Caco-2 (cell line): Measurements from ENCODE around the gene TENM4. TPM values are rescaled to one million over a fixed set of nuclear protein-coding genes. Genes with fewer than 3 reads are reported as not detected.

Experiments used
- BruUV-seq: library from RNA; stranded (reverse); fragments of 400-500 nt; replicated peaks from 2 replicates; lab custom pipeline; 2021; lab: Mats Ljungman, UMichigan
- CTCF ChIA-PET: fragments of 300-600 bp; sonication (Branson Sonifier 250); formaldehyde crosslinking; loops from one replicate; lab custom pipeline; 2022; ENCODE audit warnings: antibody characterized with exemption; lab: Charles Lee
- POLR2A ChIA-PET: fragments of 300-600 bp; sonication (Branson Sonifier 250); formaldehyde crosslinking; loops from one replicate; lab custom pipeline; 2022; ENCODE audit warnings: antibody characterized with exemption; lab: Charles Lee
- DNase-seq, 2 experiments: peaks; one replicate each; pipeline versions ENCODE4 v3.0.0 to v3.0.0-alpha.2; 2020 to 2022
- H3K27me3 ChIP-seq: replicated peaks from 2 replicates; pipeline ENCODE4 v1.6.0; 2011; ENCODE audit warnings: low read length; ENCODE audit not compliant: control insufficient read depth, insufficient read depth
- H3K36me3 ChIP-seq: 2 replicates; pipeline ENCODE4 v1.5.1; 2011; ENCODE audit warnings: low read length; ENCODE audit not compliant: control insufficient read depth, insufficient read depth
- H3K4me1 ChIP-seq: fragments of 250-450 bp; sonication (Bioruptor Pico); 2 replicates; pipeline ENCODE4 v1.5.1; 2020; ENCODE audit warnings: mild to moderate bottlenecking
- H3K4me3 ChIP-seq: 2 replicates; pipeline ENCODE4 v1.5.1; 2011; ENCODE audit warnings: low read depth, mild to moderate bottlenecking, control low read depth, low read length
- H3K9me3 ChIP-seq: fragments of 250-450 bp; sonication (Bioruptor Pico); 2 replicates; pipeline ENCODE4 v1.5.1; 2020; ENCODE audit warnings: mild to moderate bottlenecking, moderate library complexity
- H3K27ac Mint-ChIP-seq: one replicate; pipeline ENCODE4 v1.8.0; 2022; ENCODE audit warnings: mixed read lengths; ENCODE audit not compliant: unreplicated experiment
- H3K27me3 Mint-ChIP-seq: one replicate; pipeline ENCODE4 v1.8.0; 2022; ENCODE audit warnings: mixed read lengths; ENCODE audit not compliant: insufficient read depth, unreplicated experiment
- H3K36me3 Mint-ChIP-seq: one replicate; pipeline ENCODE4 v1.8.0; 2022; ENCODE audit warnings: mild to moderate bottlenecking, mixed read lengths; ENCODE audit not compliant: insufficient read depth, unreplicated experiment
- H3K4me1 Mint-ChIP-seq: one replicate; pipeline ENCODE4 v1.8.0; 2022; ENCODE audit warnings: low read depth, mixed read lengths; ENCODE audit not compliant: unreplicated experiment
- H3K4me3 Mint-ChIP-seq: one replicate; pipeline ENCODE4 v1.8.0; 2022; ENCODE audit warnings: mild to moderate bottlenecking, moderate library complexity, mixed read lengths; ENCODE audit not compliant: unreplicated experiment
- H3K9me3 Mint-ChIP-seq: one replicate; pipeline ENCODE4 v1.8.0; 2022; ENCODE audit warnings: mixed read lengths; ENCODE audit not compliant: unreplicated experiment
- intact Hi-C: fragments of 100-400 bp; cut with micrococcal nuclease; formaldehyde crosslinking; loops from one replicate; pipeline ENCODE4 v1.10.0; 2022; ENCODE audit not compliant: unreplicated experiment
- total RNA-seq: library from RNA; stranded (reverse); gene quantifications from 2 replicates; pipeline ENCODE4 v1.2.3, GENCODE V29; 2022
- TF ChIP-seq, protein P1 (sequence below), 2 experiments: fragments of 200-600 bp in 1 of 2; IDR thresholded peaks; 1 replicate in 1 of 2; 2 replicates in 1 of 2; pipeline versions ENCODE4 v1.5.1 to v1.8.0; 2011 to 2022; ENCODE audit warnings: antibody characterized with exemption in 1 of 2, control low read depth in 1 of 2, inconsistent platforms in 1 of 2, low read depth in 1 of 2, low read length in 1 of 2, mild to moderate bottlenecking in 1 of 2, moderate library complexity in 1 of 2; ENCODE audit not compliant: insufficient read depth in 1 of 2, severe bottlenecking in 1 of 2, unreplicated experiment in 1 of 2

Gene TENM4
- total RNA-seq, 1 experiment from 2014 or later, result 1.1 TPM

DNA sequence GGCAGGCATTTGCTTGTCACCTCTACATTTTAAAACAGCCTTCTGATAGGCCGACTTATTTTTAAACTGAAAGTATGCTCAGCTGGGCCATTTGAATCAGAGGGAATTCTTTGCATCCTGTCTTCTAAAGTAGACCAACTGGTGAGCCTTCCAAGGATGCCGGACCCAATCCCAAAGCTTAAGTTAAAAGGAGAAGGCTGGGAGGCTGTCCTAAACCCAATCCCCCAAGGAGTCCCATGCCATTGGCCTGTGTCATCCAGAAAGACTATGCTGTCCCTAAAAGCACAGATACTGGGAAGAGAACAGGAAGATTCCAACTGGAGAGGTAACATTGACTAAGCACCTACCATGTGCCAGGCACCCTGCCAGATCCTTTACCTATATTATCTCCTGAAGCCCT is 18.0 kb downstream of the TENM4 start:
- TF ChIP-seq, protein P1, sequence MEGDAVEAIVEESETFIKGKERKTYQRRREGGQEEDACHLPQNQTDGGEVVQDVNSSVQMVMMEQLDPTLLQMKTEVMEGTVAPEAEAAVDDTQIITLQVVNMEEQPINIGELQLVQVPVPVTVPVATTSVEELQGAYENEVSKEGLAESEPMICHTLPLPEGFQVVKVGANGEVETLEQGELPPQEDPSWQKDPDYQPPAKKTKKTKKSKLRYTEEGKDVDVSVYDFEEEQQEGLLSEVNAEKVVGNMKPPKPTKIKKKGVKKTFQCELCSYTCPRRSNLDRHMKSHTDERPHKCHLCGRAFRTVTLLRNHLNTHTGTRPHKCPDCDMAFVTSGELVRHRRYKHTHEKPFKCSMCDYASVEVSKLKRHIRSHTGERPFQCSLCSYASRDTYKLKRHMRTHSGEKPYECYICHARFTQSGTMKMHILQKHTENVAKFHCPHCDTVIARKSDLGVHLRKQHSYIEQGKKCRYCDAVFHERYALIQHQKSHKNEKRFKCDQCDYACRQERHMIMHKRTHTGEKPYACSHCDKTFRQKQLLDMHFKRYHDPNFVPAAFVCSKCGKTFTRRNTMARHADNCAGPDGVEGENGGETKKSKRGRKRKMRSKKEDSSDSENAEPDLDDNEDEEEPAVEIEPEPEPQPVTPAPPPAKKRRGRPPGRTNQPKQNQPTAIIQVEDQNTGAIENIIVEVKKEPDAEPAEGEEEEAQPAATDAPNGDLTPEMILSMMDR (IDR thresholded peaks at IDR 0.05; ENCODE audit: insufficient read depth in 1 of 2, low read depth in 1 of 2, low read length in 1 of 2, severe bottlenecking in 1 of 2, unreplicated experiment in 1 of 2), result no peak
- Histone ChIP-seq H3K36me3 (no peaks in the 10 kb centered on the region), H3K9me3 (no peaks in the 10 kb centered on the region), H3K4me1 (no peaks in the 10 kb centered on the region), H3K4me3 (no peak overlapping the region), H3K27me3 (no peaks in the 10 kb centered on the region)
- POLR2A ChIA-PET, result interaction anchor here (0.6 kb wide), 1 partner anchor 1021 kb away, joined by 4 read pairs; no protein-coding TSS in a partner anchor
- H3K27me3 Mint-ChIP-seq, result peaks cover 6% of the 10 kb centered on the region
- CTCF ChIA-PET, result no interaction called here
- H3K36me3 Mint-ChIP-seq, result no peaks in the 10 kb centered on the region
- BruUV-seq, result no TSS peak
- H3K27ac Mint-ChIP-seq, result no peak overlapping the region
- H3K9me3 Mint-ChIP-seq, result no peaks in the 10 kb centered on the region
- H3K4me1 Mint-ChIP-seq, result no peaks in the 10 kb centered on the region
- no peak for DNase-seq
- intact Hi-C loops, result no loop called here
- H3K4me3 Mint-ChIP-seq, result no peak overlapping the region

DNA sequence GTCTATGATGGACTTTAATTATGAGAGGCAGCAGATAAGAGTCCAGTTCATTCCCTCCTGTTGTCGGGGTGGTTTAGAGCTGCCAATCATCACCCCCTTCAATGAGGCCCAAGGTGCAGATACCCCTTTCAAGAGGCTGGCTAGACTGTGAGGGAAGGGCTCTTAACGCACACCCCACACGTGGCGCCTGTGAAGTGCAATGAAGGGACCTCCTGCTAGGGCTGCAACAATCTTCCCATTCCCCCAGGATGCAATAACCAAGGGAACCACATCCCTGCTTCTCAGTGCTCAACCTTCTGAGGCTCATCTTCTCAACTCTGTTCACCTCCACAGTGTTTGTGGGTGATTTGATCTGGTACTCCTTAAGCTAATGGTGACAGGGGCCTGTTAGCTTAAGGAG is 19.0 kb downstream of the TENM4 start:
- ChIA-PET CTCF (no interaction called here), POLR2A (no interaction called here)
- H3K9me3 ChIP-seq, result no peaks in the 10 kb centered on the region
- peaks cover 3% of the 10 kb centered on the region for H3K27me3 Mint-ChIP-seq
- no peak overlapping the region for H3K27ac Mint-ChIP-seq
- intact Hi-C loops, result no loop called here
- no peaks in the 10 kb centered on the region for H3K36me3 ChIP-seq
- no peaks in the 10 kb centered on the region for H3K9me3 Mint-ChIP-seq
- no TSS peak for BruUV-seq
- no peaks in the 10 kb centered on the region for H3K27me3 ChIP-seq
- TF ChIP-seq, protein P1 (IDR thresholded peaks at IDR 0.05; ENCODE audit: insufficient read depth in 1 of 2, low read depth in 1 of 2, low read length in 1 of 2, severe bottlenecking in 1 of 2, unreplicated experiment in 1 of 2), result no peak
- no peak for DNase-seq
- no peaks in the 10 kb centered on the region for H3K4me1 ChIP-seq
- no peaks in the 10 kb centered on the region for H3K4me1 Mint-ChIP-seq
- no peaks in the 10 kb centered on the region for H3K36me3 Mint-ChIP-seq
- no peak overlapping the region for H3K4me3 Mint-ChIP-seq
- H3K4me3 ChIP-seq, result no peak overlapping the region

DNA sequence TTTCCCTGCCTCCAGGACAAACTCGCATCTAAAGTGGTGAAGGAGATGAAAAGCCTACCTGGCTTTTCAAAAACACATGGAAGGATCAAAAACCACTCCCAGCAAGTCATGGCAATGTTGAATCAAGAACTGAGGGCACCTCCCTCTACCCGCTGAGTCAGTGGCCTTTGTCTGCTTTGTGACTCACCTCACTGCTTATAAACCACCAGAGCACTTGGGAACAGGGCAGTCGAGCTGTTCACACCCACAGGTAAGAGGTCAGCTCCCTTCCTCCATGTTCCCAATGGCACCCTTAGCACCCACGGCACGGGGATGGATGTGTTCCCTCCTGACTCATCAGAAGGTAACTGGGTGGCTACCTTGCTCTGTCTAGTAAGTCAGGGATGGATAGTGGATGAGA is 21.7 kb downstream of the TENM4 start:
- intact Hi-C loops, result no loop called here
- H3K4me1 ChIP-seq, result no peaks in the 10 kb centered on the region
- ChIA-PET CTCF (interaction anchor here (1.0 kb wide), 1 partner anchor 18 kb away, joined by 3 read pairs; no protein-coding TSS in a partner anchor), POLR2A (no interaction called here)
- no peaks in the 10 kb centered on the region for H3K36me3 ChIP-seq
- Mint-ChIP-seq H3K27me3 (peaks cover under 1% of the 10 kb centered on the region), H3K27ac (no peak overlapping the region), H3K36me3 (no peaks in the 10 kb centered on the region), H3K9me3 (no peaks in the 10 kb centered on the region), H3K4me3 (no peak overlapping the region), H3K4me1 (no peaks in the 10 kb centered on the region)
- H3K4me3 ChIP-seq, result no peak overlapping the region
- DNase-seq, result no peak
- TF ChIP-seq, protein P1 (IDR thresholded peaks at IDR 0.05; ENCODE audit: insufficient read depth in 1 of 2, low read depth in 1 of 2, low read length in 1 of 2, severe bottlenecking in 1 of 2, unreplicated experiment in 1 of 2), result no peak
- no peaks in the 10 kb centered on the region for H3K9me3 ChIP-seq
- H3K27me3 ChIP-seq, result no peaks in the 10 kb centered on the region
- BruUV-seq, result no TSS peak
